DMS153 treated with DMSO at 0.1 percent for 48 hours (cell line): Measurements from ENCODE around the gene PDCD1LG2.
A peak's percentile ranks its signal among the peaks of the same experiment; 100 is the strongest.
"Not testable (repeated sequence)": the region's sequence is repeated elsewhere in the genome, so short reads cannot be mapped to it uniquely, and the experiment has no call there.

Experiments used
- DNase-seq: peaks from one replicate; lab custom pipeline; 2025; ENCODE audit not compliant: unreplicated experiment; lab: John Stamatoyannopoulos, UW

PDCD1LG2 gene

DNA sequence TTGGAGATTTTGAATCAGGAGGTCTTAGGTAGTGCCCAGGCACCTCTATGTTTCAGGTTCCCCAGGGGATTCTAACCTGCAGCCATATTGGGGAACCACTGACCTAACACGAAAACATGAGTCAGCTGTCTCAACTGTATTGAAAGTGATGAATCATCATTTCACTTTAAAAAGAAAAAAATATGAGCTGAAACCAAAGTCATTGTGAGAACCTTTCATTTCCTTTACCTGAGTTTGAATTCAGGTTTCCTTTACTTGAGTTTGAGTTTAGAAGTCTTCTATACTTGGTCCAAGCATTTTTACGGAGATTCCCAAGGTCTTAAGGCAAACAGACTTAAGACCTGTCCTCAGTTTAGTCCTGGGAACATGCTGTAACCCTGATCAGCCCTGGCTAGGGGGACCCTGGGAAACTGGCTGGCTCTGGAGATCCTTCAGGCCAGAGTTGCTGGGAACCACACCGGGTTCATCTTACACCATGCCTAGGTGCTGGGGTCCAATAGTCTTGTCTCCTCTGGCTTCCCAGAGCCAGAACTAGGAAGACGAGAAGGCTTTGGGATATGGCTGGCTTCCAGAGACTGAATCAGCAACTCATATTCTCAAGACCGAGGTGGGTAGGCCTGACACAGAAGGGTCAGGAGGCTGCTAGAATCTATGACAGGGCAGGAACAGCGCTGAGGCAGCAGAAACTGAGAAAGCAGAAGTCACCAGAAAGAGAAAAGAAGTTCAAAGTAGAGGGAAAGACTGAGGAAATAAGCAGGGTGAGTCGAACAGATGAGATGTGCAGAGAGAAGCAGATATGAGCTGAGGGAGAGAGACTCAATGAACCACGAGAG lies 16.4 kb upstream of the PDCD1LG2 start:
- DNase-seq: no peak

DNA sequence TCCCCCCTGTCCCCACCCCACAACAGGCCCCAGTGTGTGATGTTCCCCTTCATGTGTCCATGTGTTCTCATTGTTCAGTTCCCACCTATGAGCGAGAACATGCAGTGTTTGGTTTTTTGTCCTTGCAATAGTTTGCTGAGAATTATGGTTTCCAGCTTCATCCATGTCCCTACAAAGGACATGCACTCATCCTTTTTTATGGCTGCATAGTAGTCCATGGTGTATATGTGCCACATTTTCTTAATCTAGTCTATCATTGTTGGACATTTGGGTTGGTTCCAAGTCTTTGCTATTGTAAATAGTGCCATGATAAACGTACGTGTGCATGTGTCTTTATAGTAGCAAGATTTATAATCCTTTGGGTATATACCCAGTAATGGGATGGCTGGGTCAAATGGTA lies 15.6 kb upstream of the PDCD1LG2 start:
- DNase-seq: not testable (repeated sequence)

DNA sequence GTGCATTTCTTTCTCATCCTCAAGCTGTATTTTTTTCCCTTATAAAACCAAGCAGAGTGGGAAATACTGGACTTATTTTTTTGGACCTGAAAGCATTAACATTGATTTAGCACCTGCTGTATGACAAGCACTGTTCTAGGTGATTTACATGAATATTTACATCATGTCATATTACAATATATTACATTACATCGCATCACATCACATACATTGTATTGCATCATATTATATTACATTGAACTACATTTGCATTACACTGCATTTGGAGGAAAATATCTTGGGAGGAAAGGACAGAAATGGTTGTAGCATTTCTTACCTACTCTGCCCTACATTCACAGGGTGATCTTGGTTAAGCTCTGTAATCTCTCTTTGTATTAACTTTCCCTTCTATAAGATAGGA lies 11.2 kb upstream of the PDCD1LG2 start:
- DNase-seq: no peak

DNA sequence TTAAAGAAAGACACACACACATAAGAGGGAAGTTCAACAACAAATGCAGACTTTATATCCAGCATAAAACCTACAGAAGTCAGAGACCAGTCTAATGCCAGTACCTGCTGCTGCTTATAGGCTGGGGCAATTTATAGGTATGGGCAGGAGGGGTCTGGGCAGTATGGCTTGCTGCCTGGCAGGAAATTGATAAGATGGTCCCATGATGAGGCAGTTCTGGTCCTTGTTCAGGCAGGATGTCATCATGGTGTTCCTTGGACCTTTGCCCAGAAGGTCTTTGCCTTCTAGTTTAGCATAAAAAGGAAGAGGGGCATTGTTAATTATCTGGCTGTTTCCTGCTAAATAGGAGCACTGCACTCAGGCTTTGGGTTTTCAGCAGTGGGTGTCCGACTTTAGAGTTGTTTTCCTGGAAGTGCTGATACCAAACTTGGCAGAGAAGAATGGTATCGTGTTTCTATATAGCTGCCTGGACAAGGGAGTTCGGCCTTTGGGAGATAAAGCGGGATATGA lies 10.4 kb upstream of the PDCD1LG2 start:
- peak; percentile 18 for DNase-seq

DNA sequence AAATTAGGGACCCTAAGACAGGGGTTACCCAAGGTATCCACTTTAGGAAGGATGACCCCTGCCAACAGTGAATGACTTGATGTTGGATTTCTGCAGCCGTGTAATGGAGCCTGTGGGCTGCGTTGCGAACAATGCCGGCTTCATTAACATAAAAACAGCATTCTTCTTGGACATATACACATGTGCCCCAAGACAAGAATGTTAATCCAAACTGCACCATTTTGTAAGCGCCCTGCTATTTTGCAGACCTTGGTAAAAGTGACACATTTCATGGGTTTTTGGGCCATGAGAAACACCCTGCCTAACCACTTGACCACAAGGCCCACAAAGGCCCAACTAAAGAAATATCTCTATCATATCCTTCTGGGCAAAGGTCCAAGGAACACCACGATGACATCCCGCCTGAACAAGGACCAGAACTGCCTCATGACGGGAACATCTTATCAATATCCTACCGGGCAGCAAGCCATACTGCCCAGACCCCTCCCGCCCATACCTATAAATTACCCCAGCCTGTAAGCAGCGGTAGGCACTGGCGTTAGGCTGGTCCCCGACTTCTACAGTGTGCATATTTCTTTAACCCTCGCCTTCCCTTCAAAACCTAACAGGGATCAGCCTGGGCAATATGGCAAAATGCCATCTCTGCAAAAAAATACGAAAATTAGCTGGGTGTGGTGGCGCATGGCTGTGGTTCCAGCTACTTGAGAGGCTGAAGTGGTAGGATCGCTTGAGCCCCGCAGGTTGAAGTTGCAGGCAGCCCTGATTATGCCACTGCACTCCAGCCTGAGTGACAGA lies 9.7 kb upstream of the PDCD1LG2 start:
- DNase-seq: peak; percentile 4

DNA sequence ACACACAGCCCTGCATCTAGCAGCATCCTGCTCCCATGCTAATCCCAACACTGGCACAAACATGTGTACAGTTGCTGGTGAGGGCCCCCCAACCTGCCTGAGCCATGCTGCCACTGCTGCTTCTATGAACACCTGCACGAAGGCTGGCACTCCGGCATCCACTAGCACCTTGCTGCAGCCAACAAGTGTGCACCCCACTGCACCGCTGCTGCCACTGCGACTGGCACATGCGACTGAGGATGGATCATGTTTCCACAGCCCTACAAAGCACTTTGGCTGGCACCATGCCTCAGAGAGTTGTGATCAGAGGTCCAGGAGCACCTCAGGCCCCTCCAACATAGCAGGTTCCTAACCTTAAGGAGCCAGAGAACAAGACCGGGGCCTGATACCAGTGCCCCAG lies 7.8 kb upstream of the PDCD1LG2 start:
- no peak for DNase-seq

DNA sequence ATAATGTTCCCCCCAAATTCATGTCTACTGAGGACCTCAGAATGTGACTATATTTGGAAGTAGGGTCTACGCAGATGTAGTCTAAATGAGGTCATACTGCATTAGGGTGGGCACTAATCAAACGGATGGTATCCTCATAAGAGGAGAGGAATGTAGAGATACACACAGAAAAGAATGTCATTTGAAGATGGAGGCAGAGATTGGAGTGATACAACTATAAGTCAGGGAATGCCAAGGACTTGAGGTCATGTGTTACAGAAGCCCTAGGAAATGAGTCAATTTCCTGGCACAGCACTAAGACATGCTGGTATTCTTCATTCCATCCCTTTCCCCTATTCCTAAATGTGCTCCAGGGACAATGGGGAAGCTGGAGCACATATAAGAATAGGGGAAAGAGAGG lies 758 bp upstream of the PDCD1LG2 start:
- no peak for DNase-seq

DNA sequence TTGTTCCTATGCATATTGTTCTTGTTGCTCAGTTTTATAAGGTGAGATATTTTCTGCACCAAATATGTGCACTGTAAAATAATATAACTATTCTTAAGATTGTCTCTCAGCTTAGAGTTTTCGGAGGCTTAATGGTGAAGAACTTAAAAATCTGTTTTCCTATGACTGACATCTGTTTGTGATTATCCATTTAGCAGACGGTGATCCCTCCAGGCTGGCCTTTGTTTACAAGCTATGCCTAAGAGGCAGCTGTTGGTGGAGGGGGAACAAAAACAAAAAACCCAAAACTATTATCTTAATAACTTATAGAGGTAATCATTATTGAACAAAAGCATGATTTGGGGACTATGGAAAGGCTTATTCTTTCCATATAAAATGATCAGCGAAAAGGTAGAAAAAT lies 658 bp downstream of the PDCD1LG2 start:
- DNase-seq: no peak

DNA sequence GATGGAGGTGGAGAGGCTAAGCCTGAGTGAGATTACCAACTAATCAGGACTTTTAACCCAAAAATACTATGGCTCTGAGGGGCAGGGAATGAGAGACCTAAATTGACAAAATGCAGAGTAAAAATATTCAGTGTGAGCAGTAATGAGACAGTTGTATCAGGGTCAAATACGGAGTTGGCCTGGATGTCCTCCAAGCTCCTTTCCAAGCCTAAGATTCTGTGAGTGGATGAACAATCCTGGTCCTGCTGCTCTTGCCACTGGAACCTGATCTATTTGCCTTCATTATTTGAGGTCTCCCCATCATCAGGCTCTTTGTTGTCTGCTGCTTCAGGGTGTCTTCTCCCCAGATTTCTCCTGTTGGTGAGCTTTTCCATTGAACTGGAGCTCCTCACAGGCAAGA lies 1.1 kb downstream of the PDCD1LG2 start:
- no peak for DNase-seq

DNA sequence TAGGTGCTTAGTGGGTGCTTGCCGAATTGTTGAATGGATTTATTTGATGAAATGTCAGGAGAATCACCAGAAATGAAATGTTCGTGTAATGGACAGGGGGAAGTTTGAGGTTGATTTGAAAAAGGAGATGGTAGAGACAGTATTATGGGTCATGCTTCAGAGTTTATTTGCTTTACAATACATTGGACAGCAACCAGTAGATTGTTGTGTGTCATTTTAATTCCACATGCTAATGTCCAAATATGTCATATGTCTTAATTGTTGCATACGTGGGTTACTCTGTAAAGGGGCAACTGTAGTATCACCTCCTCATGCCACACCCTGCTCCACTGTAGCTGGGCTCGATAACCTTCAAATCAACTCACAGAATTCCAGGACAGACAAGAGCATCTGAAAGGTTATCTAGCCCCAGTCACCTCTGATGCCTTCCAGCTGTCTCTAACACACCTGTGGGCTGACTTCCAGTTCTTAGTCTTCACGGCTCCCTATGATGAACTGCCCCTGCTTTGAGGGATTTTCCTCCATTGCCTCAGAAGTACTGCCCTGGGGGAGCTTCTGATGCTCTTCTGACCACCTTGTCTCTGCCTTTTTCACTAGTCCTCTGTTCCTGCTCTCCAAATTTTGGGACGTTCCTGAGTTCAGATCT lies 1.7 kb downstream of the PDCD1LG2 start:
- no peak for DNase-seq

DNA sequence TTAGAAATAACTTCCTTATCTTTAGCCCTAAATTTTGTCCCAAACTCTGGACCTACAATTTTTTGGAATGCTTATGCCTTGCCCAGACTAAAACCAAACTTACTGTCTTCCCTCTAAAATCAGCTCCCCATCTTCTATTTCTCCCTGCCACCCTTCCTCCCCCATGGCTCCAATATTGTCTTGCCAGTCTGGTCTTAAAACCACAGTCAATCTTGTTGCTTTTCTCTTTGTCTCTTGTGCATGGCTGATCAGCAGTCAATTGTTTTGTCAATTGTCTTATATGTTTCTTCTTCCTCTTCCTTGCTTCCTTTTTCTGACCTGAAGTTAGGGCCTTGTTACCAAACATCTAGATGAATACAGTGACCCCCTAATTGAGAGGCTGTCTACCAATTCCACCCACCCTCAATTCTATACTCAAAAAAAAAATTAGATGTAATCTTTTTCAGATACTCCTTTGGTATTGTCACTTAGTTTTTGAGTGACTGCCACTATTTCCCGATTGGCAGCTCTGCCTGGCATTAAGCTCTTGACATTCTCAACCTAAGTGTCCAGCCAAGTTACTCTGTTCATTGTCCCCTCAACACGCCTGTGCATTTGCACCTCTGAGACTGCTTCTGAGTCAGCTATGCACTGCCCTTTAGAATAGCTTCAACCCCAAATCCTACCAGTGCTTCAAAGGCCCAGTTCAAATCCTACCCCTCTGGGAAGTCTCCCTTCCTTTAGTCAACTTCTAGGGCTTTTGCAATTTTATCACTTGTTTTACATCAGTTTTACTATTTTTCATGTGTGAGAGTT lies 2.5 kb downstream of the PDCD1LG2 start:
- DNase-seq: no peak

DNA sequence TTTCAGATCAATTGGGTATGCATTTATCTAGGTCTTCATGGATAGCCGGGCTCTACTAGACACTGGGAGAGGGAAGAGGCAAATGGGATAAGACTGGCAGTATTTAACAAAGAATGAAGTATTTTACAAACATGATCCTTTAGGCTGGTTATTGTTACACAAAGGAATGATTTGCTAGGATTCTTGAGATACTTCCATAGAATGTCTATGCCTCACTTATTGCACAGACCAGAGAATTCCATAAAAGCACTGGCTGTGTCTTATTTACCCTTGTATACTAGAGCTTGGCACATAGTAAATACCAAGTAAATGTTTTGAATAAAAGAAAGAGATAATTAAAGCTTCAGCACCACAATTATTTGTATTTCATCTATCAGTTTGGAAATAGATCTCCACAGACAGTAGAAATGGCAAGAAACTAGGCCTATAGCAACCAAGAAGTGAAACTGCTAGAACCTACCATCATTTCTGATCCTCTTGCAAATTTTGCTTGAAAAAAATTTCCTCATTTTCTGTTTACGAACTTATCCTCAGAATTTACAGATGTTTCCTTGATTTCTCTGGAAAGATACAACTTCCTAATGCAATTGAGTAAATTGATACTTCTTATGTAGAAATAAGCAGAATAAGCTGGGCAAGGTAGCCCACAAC lies 3.8 kb downstream of the PDCD1LG2 start:
- DNase-seq: no peak

DNA sequence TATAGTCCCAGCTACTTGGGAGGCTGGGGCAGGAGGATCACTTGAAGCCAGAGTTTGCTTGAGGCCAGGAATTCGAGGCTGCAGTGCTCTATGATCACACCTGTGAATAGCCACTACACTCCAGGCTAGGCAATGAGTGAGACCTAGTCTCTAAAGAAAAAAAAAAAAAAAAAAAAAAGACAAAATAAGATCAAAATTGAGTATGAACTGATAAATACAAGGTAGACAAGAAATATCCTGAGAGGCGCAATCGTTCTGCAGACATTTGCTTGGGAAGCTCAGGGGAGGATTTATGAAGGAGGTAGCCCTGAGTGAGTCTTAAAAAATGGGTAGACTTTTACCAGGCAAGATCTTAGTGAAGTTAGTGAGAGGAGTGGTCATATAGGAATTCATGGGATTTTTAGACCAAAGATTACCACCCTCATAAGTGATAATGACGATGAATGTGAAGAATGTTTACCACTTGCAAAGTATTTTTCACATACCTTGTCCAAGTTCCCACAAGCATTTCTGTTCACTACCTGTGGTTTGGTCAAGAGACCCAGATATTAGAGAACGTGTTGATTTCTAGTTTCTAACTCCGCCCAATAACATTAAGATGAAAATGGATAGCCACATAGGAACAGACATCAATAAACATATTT lies 4.4 kb downstream of the PDCD1LG2 start:
- no peak for DNase-seq

DNA sequence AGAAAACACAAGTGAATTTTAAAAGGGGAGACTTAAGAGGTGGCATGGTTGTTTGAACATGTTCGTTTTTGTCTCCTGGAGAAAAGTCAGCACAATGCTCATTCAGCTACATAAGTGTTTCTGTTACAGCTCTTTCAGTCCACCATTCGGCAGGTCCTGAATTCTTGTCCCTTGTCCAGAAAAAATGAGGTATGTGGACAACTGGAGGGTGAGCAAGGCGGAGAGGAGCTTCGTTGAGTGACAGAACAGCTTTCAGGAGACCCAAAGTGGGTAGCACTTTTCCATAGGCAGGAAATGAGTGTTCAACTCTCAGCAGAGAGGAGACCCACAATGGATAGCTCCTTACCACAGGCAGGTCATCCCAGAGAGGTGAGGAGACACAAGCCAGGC lies 4.9 kb downstream of the PDCD1LG2 start:
- DNase-seq: no peak

DNA sequence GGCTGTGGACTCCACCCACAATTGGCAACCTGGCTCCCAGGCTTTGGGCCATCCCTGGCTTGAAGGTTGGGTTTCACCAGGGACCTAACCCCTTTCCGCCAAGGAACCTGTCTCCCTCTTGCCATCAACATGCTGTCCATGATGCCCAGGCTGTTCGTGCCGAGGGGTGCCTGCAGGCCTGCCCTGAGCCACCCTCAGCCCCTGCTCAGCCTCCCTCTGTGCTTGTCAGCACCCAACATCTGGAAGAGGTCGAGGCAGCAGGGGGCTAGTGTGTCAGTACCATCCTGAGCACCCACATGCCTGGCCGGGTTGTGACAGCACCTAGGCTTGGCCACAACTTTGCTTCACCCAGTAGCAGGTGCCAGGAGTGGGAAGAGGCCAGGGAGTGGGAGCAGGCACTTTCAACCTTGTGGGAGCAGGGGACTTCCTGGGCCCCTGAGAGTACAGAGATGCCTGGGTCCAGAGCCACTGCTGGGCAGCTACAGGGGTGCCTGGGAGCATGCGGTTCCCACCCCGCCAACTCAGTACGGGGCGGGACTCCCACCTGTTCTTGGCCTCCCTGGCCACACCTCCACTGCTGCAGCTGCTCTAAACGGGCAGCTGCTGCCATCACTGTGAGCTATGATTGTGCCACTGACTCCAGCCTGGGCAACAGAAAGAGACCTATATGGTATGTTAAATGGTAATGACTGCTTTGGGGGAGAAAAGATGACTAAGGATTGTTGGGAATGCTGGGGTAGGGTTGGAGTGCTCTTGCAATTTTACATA lies 6.3 kb downstream of the PDCD1LG2 start:
- no peak for DNase-seq

DNA sequence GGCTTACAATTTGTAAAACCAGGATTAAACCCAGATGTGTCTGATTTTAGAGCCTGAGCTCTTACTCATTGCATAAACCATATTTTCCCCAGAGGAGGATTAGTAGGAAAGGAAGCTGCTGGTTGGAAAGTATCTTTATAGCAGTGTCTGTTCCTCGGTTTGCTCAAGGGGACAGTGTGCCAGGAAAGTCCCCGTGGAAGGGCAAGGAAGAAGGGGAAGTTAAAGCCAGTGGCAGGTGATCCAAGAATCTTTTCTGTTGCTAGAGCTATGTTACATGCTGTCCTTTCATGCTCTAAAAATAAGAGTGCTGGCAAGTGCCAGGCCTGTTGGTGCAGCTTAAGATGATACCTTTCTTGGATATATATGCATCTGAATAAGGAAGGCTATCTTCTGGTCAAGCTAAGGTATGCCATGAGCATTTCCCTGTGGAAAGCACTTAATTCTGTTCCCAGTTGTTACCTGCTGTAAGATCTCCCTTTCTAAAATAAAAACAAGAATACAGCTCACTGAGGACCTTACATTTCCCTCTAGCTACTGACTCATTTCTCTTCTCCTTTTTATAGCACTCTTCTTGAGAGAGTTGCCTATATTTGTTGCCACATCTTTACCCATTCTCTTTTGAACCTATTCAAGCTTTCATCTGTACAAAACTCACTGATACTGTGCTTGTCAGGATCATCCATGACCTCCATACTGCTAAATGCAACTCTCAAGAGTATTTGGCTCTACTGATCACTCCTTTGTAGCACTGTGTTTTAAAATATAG lies 8.0 kb downstream of the PDCD1LG2 start:
- DNase-seq: no peak

DNA sequence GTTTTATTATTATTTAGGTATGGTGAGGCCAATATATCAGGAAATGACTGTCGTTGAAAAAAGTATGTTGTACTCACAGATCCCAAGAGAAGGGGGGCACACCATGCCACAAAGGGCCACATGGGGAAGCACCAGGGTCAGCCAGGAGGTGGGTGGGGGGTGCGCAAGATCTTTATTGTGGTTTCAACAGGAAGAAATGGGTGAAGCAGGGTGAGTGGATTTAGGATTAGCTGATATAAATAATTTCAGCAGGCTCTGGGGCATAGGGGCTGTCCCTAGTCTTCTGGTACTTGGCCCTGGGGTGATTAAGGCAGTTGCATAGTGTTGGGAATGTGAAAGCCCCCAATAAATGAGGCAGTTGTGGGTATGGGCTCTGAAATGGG lies 8.6 kb downstream of the PDCD1LG2 start:
- DNase-seq: no peak

DNA sequence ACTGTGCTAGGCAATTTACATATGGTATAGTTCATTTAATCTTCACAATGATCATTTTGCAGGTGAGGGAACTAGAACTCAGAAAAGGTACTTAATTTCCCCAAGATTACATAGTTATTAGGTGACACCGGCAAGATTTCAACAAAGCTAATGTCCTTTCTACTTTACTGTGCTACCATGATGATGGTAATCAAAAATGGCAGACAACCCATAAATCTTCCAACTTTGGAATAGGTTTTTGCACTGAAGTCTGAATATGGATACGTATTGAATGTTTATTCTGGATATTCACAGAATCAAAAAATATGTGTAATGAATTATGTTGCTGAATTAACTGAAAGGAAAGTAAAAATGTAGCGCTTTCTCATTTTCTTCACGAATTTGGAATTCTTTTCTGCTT lies 13.8 kb downstream of the PDCD1LG2 start:
- no peak for DNase-seq
